ENCODE results near the gene BDNF. TPM values are rescaled to one million over a fixed set of nuclear protein-coding genes. Genes with fewer than 3 reads are reported as not detected.

BDNF gene
- total RNA-seq (2022; extraction: Qiagen RNA extraction; ENCODE audit: low read depth), result 7.2 to 10.3 TPM (median 9.3 TPM) in 5 replicates

DNA sequence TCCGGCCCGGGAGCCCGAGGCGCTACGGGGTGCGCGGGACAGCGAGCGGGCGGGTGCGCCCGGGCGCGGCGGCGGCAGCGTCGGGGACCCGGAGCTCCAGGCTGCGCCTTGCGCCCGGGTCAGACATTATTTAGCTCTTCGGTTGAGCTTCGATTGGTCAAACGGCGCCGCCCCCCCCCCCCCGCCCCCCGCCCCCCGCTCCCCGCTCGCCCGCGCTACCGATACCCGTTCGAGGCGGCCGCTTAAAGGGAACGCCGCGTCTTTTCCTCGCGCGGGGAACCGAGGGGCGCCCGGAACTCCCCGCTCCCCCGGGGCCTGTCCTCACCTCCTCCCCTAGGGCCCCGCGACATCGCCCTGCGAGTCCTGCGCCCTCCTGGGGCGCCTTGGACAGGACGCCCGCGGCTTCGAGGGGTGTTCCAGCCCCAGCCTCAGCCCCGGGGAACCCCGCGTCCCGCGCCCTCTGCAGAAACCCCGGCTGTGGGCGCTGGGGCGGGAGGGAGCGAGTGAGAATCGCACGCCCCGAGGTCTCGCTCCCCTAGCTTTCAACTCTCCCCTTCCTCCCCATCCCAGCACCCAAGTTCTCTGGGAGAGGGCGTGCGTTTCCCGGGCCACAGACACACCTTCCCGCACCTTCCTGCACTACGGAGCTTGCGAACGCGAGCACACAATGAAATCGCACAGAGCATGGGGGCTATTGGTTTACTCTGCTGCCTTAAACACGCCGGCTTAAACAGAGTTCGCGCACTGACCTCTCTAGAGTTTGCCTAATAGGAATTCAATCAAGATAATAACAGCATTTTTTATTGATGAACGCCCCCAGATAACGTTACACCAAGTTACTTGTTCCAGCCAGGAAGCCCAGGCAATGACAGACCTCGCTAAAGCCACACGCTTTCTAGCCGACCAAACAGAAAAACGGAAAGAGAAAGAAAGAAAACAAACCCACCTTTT lies at the start of gene BDNF:
Gene BDNF (minus strand): TSS at position 105 of the 951 bp plus-strand sequence. CDS start 41,891 bp downstream, outside the sequence.

Other genes starting within 250 kb of the BDNF start
- gene LGR4, start 227.7 kb downstream of the BDNF start, total RNA-seq (2022; extraction: Qiagen RNA extraction; ENCODE audit: low read depth), result 34.8 to 52.4 TPM (median 48.6 TPM) in 5 replicates
- gene LIN7C, start 193.7 kb downstream of the BDNF start, total RNA-seq (2022; extraction: Qiagen RNA extraction; ENCODE audit: low read depth), result 6.9 to 10.0 TPM (median 7.7 TPM) in 5 replicates